Bone marrow (tissue), 2 donors: Measurements from ENCODE around the gene TMEM255B.
"Not testable (repeated sequence)": the region's sequence is repeated elsewhere in the genome, so short reads cannot be mapped to it uniquely, and the experiment has no call there.

ENCODE experiments used
- DNase-seq, 2 donors: peaks; one replicate each; lab custom pipeline; 2025; lab: John Stamatoyannopoulos, UW

The TMEM255B gene

DNA sequence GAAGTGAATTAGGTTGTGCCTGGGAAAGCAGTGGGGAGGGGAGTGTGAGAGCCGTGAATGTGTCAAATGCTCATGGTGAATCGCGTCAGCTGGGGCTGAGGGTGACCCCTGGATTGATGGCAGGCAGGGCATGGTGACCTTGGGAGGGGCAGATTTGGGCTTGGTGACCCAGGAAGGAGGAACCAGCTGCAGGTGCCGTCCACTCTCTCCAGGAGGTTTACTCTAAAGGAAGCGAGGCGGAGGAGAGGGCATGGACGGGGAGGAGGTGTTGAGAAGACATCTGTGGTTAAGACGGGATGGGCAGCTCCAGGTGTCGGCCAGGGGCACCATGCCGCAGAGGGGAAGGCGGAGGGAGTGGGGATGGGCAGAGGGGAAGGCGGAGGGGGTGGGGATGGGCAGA is 28.7 kb downstream of the TMEM255B start:
- DNase-seq, result no peak

- no peak for DNase-seq
Measured at GRCh38 chr13:113788413-113789135, 29.5 kb downstream of the TMEM255B start.

- DNase-seq, result no peak
Measured at GRCh38 chr13:113789167-113789566, 30.1 kb downstream of the TMEM255B start.

- DNase-seq, result not testable (repeated sequence)
Measured at GRCh38 chr13:113789931-113790330, 30.9 kb downstream of the TMEM255B start.

DNA sequence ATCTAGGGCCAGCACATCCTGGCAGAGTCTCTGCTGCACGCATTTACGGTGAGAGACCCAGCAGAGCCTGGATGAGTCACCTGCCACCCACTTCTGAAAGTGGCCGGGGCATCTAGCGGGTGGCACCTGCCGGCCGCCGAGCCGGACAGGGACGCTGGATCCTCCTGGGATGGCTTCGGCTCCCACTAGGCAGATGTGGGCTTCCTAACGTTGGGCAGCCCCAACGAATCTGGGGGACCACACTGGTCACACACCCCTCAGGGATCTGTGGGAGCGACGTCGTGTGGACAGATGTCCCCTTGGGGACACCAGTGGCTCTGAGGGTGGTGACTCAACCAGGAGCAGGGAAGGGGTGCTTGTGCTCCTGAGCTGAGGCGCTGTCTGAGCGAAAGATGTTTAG is 32.2 kb downstream of the TMEM255B start:
- no peak for DNase-seq

- no peak for DNase-seq
Measured at GRCh38 chr13:113791761-113792160, 32.7 kb downstream of the TMEM255B start.

DNA sequence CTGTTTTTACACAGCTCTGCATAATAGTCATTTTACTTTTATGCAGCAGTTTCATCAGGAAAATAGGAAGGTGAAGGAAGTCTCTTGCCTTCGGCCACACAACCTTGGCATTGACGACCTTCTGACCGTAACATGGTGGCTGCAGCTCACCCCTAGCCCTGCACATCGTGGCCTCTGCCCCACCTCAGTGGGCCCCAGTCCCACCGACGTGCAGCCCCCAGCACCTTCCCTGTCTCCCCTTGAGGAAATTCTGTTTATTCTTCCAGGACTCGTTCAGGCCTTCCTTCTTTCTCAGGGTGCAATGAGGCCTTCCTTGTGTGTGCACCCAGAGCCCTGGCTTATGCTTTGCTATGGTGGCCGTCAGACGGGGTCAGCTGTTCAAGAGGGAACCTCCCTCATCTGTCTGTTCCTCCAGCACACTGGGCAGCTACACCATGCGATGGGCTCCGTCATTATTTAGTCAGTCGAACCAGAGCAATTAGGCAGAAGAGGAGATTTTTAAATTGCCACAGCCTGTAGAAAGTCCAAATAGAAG is 33.3 kb downstream of the TMEM255B start:
- no peak for DNase-seq

GRCh38 chr13:113792886-113793717 is 34.1 kb downstream of the TMEM255B start:
- no peak for DNase-seq

DNA sequence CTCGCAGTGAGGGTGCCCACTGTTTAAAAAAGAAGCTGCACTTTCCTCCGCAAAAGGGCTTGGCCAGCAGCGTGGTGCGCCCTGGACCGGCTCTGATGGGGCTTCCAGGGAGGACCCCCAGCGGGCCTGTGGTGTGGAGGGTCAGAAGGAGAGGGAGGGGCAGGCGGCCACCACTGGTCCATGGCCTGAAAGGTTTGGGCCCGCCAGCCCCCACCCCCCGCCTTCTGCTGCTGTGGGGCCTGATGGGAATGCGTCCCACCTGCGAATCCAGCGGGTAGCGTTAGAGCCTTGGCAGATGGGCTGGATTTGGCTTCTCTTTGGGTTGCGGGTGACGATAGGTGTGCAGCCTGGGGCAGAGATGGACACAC is 34.7 kb downstream of the TMEM255B start:
- DNase-seq, result no peak

- DNase-seq, result no peak
Measured at GRCh38 chr13:113794086-113794485, 35.1 kb downstream of the TMEM255B start.

- DNase-seq, result no peak
Measured at GRCh38 chr13:113794764-113795173, 35.7 kb downstream of the TMEM255B start.

- DNase-seq, result not testable (repeated sequence)
Measured at GRCh38 chr13:113795362-113795761, 36.3 kb downstream of the TMEM255B start.

DNA sequence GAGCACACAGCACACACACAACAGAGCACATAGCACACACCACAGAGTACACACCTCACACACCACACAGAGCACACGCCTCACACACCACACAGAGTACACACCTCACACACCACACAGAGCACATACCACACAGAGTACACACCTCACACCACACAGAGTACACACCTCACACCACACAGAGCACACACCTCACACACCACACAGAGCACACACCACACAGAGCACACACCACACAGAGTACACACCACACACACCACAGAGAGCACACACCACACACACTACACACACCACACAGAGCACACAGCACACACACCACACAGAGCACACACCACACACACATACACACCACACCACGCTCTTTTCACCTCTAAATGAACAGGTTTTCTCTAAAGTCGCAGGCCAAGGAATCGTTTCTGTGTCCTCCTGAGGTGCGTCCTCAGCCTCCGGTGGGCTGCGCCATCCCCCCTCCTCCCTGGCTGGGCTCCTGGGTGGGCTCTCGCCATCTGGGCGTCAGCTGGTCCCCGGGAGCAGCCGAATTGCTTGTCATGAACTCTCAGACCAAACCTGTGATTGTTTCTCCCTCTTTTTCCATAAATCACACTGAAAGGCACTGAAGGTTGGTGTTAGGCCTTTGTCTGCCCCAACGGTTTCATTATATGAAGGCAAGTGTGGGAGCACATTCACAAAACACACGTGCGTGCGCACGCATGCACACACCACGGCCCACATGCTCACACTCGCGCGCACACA is 37.4 kb downstream of the TMEM255B start:
- no peak for DNase-seq

- no peak for DNase-seq
Measured at GRCh38 chr13:113796964-113797676, 38.1 kb downstream of the TMEM255B start.

DNA sequence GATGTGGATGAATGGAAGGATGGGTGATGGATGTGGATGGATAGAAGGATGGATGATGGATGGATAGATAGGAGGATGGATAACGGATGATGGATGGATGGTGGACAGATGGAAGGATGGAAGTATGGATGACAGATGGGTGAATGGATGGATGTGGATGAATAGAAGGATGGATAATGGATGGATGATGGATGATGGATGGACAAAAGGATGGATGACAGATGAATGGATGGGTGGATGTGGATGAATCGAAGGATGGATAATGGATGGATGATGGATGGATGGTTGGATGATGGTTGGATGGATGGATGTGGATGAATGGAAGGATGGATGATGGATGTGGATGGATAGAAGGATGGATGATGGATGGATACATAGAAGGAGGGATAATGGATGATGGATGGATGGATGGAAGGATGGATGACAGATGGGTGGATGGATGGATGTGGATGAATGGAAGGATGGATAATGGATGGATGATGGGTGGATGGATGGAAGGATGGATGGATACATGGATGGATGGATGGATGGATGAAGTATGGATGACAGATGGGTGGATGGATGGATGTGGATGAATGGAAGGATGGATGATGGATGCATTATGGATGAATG is 39.3 kb downstream of the TMEM255B start:
- no peak for DNase-seq

- DNase-seq, result no peak
Measured at GRCh38 chr13:113800576-113800926, 41.5 kb downstream of the TMEM255B start.

- no peak for DNase-seq
Measured at GRCh38 chr13:113801289-113801961, 42.4 kb downstream of the TMEM255B start.

GRCh38 chr13:113802090-113802531 is 43.1 kb downstream of the TMEM255B start:
- DNase-seq, result no peak

- DNase-seq, result no peak
Measured at GRCh38 chr13:113802761-113803160, 43.7 kb downstream of the TMEM255B start.

GRCh38 chr13:113803409-113804016 is 44.5 kb downstream of the TMEM255B start:
- no peak for DNase-seq
